Urothelium cell line (cell line): ENCODE data around the gene GALNT9.
"Not testable (repeated sequence)": the region's sequence is repeated elsewhere in the genome, so short reads cannot be mapped to it uniquely, and the experiment has no call there.

Source experiments
- DNase-seq: peaks from one replicate; pipeline ENCODE4 v3.0.0; 2011; ENCODE audit warnings: low spot score, mixed read lengths
- FAIRE-seq: peaks from 2 replicates; lab custom pipeline; 2011; peaks lifted over from hg19 to GRCh38; lab: Jason Lieb, UNC

The GALNT9 gene

GRCh38 chr12:132206046-132206434, 123.3 kb downstream of the GALNT9 start:
- FAIRE-seq (no peak), DNase-seq (no peak)

GRCh38 chr12:132205271-132206045, 123.9 kb downstream of the GALNT9 start:
- no peak for DNase-seq
- FAIRE-seq, result no peak

GRCh38 chr12:132204793-132205270, 124.6 kb downstream of the GALNT9 start:
- DNase-seq, result no peak
- no peak for FAIRE-seq

GRCh38 chr12:132204063-132204792, 125.2 kb downstream of the GALNT9 start:
- FAIRE-seq (no peak), DNase-seq (no peak)

GRCh38 chr12:132202929-132203721, 126.3 kb downstream of the GALNT9 start:
- DNase-seq, result no peak
- no peak for FAIRE-seq

GRCh38 chr12:132201391-132202120, 127.8 kb downstream of the GALNT9 start:
- no peak for DNase-seq
- no peak for FAIRE-seq

GRCh38 chr12:132200800-132201199, 128.6 kb downstream of the GALNT9 start:
- DNase-seq, result no peak
- FAIRE-seq, result peak; percentile 68

GRCh38 chr12:132199526-132200319, 129.7 kb downstream of the GALNT9 start:
- DNase-seq (no peak), FAIRE-seq (no peak)

GRCh38 chr12:132199101-132199500, 130.3 kb downstream of the GALNT9 start:
- DNase-seq (no peak), FAIRE-seq (no peak)

GRCh38 chr12:132197581-132198354, 131.6 kb downstream of the GALNT9 start:
- FAIRE-seq, result no peak
- DNase-seq, result no peak

- FAIRE-seq, result no peak
- no peak for DNase-seq
Observed at GRCh38 chr12:132196873-132197390, 132.5 kb downstream of the GALNT9 start.

- DNase-seq (no peak), FAIRE-seq (no peak)
Observed at GRCh38 chr12:132196038-132196872, 133.1 kb downstream of the GALNT9 start.

- not testable (repeated sequence) for DNase-seq, FAIRE-seq
Observed at GRCh38 chr12:132195242-132195641, 134.1 kb downstream of the GALNT9 start.

GRCh38 chr12:132194556-132194955, 134.8 kb downstream of the GALNT9 start:
- DNase-seq (no peak), FAIRE-seq (no peak)

- DNase-seq, result no peak
- no peak for FAIRE-seq
Observed at GRCh38 chr12:132194056-132194455, 135.3 kb downstream of the GALNT9 start.

- FAIRE-seq (no peak), DNase-seq (no peak)
Observed at GRCh38 chr12:132191715-132192553, 137.5 kb downstream of the GALNT9 start.
